Measurements from ENCODE around the gene KCNK5.

Gene KCNK5

GRCh38 chr6:39240155-39240757 is 11.0 kb upstream of the KCNK5 start:
- no peak for DNase-seq (ENCODE audit: low read depth)

GRCh38 chr6:39239527-39240154 is 10.4 kb upstream of the KCNK5 start:
- DNase-seq (ENCODE audit: low read depth): no peak

- no peak for DNase-seq (ENCODE audit: low read depth)
These were observed 7.5 kb upstream of the KCNK5 start for GRCh38 chr6:39236742-39237141.

- no peak for DNase-seq (ENCODE audit: low read depth)
These were observed 4.1 kb upstream of the KCNK5 start for GRCh38 chr6:39233333-39233732.

- no peak for DNase-seq (ENCODE audit: low read depth)
These were observed 2.4 kb upstream of the KCNK5 start for GRCh38 chr6:39231521-39232243.

GRCh38 chr6:39230654-39231035 is 1.4 kb upstream of the KCNK5 start:
- no peak for DNase-seq (ENCODE audit: low read depth)

GRCh38 chr6:39228111-39228971 is 934 bp downstream of the KCNK5 start:
- no peak for DNase-seq (ENCODE audit: low read depth)

GRCh38 chr6:39227476-39227875 is 1.8 kb downstream of the KCNK5 start:
- no peak for DNase-seq (ENCODE audit: low read depth)

GRCh38 chr6:39226639-39227329 is 2.5 kb downstream of the KCNK5 start:
- no peak for DNase-seq (ENCODE audit: low read depth)

GRCh38 chr6:39225946-39226437 is 3.3 kb downstream of the KCNK5 start:
- no peak for DNase-seq (ENCODE audit: low read depth)

- DNase-seq (ENCODE audit: low read depth): no peak
These were observed 3.7 kb downstream of the KCNK5 start for GRCh38 chr6:39225543-39225942.

GRCh38 chr6:39224523-39225182 is 4.6 kb downstream of the KCNK5 start:
- no peak for DNase-seq (ENCODE audit: low read depth)

- no peak for DNase-seq (ENCODE audit: low read depth)
These were observed 5.3 kb downstream of the KCNK5 start for GRCh38 chr6:39224011-39224410.

GRCh38 chr6:39223555-39223954 is 5.7 kb downstream of the KCNK5 start:
- DNase-seq (ENCODE audit: low read depth): no peak

GRCh38 chr6:39223061-39223460 is 6.2 kb downstream of the KCNK5 start:
- no peak for DNase-seq (ENCODE audit: low read depth)

GRCh38 chr6:39221779-39222641 is 7.3 kb downstream of the KCNK5 start:
- DNase-seq (ENCODE audit: low read depth): no peak

- no peak for DNase-seq (ENCODE audit: low read depth)
These were observed 8.2 kb downstream of the KCNK5 start for GRCh38 chr6:39221115-39221514.

- no peak for DNase-seq (ENCODE audit: low read depth)
These were observed 10.3 kb downstream of the KCNK5 start for GRCh38 chr6:39218868-39219567.

GRCh38 chr6:39217177-39217864 is 12.0 kb downstream of the KCNK5 start:
- no peak for DNase-seq (ENCODE audit: low read depth)

Data from fibroblast of the conjunctiva (primary cell).